ENCODE data around the gene POLG.

GRCh38 chr15:89335298-89336041 is 846 bp upstream of the POLG start:
- TF ChIP-seq CTCF (IDR thresholded peaks at IDR 0.05) (no peak), POLR2A (IDR thresholded peaks at IDR 0.05) (no peak)

Measured in Peyer's patch (tissue), 4 donors.